HG03196 (cell line): Measurements from ENCODE around the gene SPOCD1.

Experiments used
- ATAC-seq: cut with Tn5 transposase; IDR thresholded peaks from one replicate; pipeline ENCODE4 v1.9.1; 2021; ENCODE audit not compliant: unreplicated experiment

Gene SPOCD1

GRCh38 chr1:31801458-31801857 is 14.4 kb downstream of the SPOCD1 start:
- no peak for ATAC-seq

GRCh38 chr1:31800674-31800967 is 15.2 kb downstream of the SPOCD1 start:
- ATAC-seq = no peak

DNA sequence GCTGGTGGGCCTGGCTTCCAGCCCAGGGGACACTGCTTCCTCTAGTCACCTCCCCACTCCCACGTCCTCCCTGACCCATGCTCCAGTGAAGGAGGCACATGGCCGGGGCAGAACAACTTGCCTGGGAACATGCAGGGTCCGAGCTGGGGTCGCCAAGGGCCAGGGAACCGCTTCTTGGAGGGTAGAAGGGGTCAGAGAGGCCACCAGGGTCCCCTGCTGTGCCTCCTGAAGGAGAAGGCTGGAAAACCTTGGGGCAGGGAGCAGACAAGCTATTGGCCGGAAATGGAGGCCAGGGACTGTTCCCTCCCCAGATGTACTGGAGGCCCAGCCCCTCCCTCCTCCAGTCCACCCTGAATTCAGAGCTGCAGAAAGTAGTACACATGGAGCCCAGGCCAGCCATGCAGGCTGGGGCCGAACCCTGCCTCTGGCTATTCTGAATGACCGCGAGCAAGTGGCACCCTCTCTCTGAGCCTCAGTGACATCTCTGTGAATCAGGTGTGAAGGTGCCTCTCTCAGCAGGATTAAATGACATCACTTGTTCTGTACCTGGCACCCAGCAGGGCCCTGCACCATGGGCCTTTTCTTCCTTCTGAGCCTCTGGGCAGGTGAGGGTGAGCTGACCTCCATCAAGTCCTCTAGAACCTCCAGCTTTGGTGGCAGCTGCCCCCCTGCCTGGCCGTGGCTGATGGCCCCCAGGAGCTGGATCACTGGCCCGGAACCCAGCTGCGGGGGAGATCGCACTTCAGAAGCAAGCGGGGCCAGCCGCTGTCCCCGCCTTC is 15.7 kb downstream of the SPOCD1 start:
- ATAC-seq = no peak

- no peak for ATAC-seq
Observed at GRCh38 chr1:31799196-31799894, 16.5 kb downstream of the SPOCD1 start.

DNA sequence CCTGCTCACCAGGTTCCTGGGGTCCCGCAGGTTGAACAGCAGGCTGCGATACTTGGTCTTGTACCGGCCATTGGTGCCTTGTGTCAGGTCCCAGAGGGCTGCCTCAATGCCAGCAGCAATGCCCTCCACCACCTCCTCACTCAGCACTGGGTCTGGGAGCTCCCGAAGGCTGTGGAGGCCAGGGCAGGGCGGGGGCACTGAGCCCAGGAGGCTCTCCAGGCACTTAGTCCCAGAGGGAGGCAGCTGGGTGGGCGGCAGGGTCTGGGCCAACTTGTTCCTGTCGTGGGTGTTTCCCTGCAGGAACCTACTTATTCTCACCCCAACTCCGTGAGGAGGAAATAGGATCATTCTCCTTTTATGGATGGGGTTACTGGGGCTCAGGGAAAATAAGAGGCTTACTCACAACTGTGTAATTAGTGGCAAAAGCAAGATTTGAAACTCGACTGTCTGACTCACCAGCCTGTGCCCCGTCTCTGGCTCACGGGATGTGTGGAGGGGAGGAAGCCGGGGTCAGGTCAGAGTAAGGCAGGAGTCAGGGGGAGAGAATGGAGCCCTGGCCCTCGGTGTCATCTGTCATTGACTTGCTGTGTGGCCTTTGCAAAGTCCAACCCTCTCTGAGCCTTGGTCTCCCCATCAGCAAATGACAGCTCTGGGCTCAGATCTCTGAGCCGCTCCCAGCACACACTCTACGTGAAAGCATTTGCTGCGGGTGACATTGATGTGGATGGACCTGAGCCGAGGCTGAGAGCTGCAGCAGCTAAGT is 17.2 kb downstream of the SPOCD1 start:
- no peak for ATAC-seq

GRCh38 chr1:31798086-31798432 is 17.8 kb downstream of the SPOCD1 start:
- ATAC-seq = no peak

GRCh38 chr1:31797216-31797615 is 18.6 kb downstream of the SPOCD1 start:
- no peak for ATAC-seq

- no peak for ATAC-seq
Observed at GRCh38 chr1:31796707-31797106, 19.1 kb downstream of the SPOCD1 start.

- ATAC-seq = no peak
Observed at GRCh38 chr1:31795801-31796621, 19.8 kb downstream of the SPOCD1 start.

- ATAC-seq = no peak
Observed at GRCh38 chr1:31795096-31795675, 20.6 kb downstream of the SPOCD1 start.

- ATAC-seq = no peak
Observed at GRCh38 chr1:31793586-31794285, 22.1 kb downstream of the SPOCD1 start.

DNA sequence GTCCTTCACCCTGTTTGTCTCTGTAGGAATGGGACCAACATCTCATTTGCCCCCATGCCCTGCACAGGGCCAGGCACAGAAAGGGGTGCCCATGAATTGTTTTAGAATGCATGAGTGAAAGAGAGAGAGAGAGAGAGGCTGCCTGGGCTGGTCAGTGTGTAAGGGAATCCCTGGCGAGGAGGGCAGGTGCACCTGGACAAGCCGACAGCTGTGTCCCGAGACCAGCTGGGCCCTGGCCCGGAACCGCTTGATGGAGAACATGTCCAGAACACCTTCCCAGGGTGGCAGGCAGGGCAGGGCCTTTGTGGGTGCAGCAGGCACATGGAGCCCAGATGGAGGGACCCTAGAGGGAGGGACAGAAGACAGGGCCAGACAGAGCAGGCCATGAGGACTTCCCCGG is 22.7 kb downstream of the SPOCD1 start:
- no peak for ATAC-seq

- no peak for ATAC-seq
Observed at GRCh38 chr1:31792541-31792940, 23.3 kb downstream of the SPOCD1 start.

DNA sequence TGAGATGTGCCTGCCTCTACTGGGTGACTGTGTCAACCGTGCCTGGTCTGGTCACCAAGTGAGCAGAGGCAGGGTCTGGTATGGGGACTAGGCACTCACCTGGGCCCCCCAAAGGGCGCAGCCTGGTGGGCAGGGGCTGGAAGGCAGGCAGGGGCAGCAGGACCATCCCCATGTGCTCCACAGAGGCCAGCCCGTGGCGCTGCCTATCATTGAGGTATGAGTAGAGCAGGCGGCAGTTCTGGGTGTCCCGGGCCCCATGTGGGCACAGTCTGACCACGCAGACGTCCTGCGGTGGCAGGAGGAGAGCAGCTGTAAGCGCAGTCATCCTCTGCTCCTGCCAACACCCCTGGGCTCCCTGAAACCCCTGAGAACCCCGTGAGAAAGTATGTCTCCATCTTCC is 23.7 kb downstream of the SPOCD1 start:
- no peak for ATAC-seq

- ATAC-seq = no peak
Observed at GRCh38 chr1:31791131-31791858, 24.5 kb downstream of the SPOCD1 start.

DNA sequence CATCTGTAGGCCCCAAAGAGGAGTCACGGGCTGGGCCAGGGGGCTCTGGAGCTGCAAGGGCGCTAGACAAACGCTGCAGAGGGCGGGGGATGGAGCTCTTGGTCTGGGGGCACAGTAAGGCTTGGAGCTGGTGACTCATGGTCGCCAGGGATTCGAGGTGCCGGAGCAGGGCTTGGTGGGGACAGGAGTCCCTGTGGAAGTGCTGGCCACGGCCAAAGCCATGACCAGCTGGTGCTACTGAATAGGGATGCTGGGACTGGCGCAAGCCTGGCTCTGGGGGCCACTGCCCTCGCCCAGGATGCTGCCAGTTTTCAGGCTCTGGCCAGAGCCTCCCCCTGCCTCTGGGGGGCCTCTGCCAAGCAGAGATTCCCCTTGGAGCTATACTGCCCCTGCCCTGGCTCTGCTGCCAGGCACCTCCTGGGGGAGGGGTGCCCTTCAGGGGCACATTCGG is 25.2 kb downstream of the SPOCD1 start:
- ATAC-seq = no peak

GRCh38 chr1:31790140-31790539 is 25.7 kb downstream of the SPOCD1 start:
- ATAC-seq = no peak

- peak; percentile 65 for ATAC-seq
Observed at GRCh38 chr1:31789259-31790065, 26.4 kb downstream of the SPOCD1 start.

- no peak for ATAC-seq
Observed at GRCh38 chr1:31788825-31789256, 27.0 kb downstream of the SPOCD1 start.
